Measurements from ENCODE around the gene VGLL4.
A peak's percentile ranks its signal among the peaks of the same experiment; 100 is the strongest.
"Not testable (repeated sequence)": the region's sequence is repeated elsewhere in the genome, so short reads cannot be mapped to it uniquely, and the experiment has no call there.

VGLL4 gene

GRCh38 chr3:11643605-11644087, at the start of gene VGLL4:
Gene VGLL4 (minus strand): TSS chr3:11643915. CDS start chr3:11643518, 397 bp downstream.
- DNase-seq (ENCODE audit: low read depth in 2 of 2), result peak; percentile 24 to 44

- no peak for DNase-seq (ENCODE audit: low read depth in 2 of 2)
These were observed 48.8 kb upstream of the VGLL4 start for GRCh38 chr3:11692532-11692813.

- no peak for DNase-seq (ENCODE audit: low read depth in 2 of 2)
These were observed 48.2 kb upstream of the VGLL4 start for GRCh38 chr3:11691767-11692531.

GRCh38 chr3:11690863-11691766, 47.4 kb upstream of the VGLL4 start:
- no peak for DNase-seq (ENCODE audit: low read depth in 2 of 2)

GRCh38 chr3:11689749-11690148, 46.0 kb upstream of the VGLL4 start:
- no peak for DNase-seq (ENCODE audit: low read depth in 2 of 2)

- DNase-seq (ENCODE audit: low read depth in 2 of 2), result not testable (repeated sequence)
These were observed 41.3 kb upstream of the VGLL4 start for GRCh38 chr3:11684980-11685379.

- no peak for DNase-seq (ENCODE audit: low read depth in 2 of 2)
These were observed 36.8 kb upstream of the VGLL4 start for GRCh38 chr3:11680509-11680908.

- no peak for DNase-seq (ENCODE audit: low read depth in 2 of 2)
These were observed 36.2 kb upstream of the VGLL4 start for GRCh38 chr3:11679964-11680363.

- no peak for DNase-seq (ENCODE audit: low read depth in 2 of 2)
These were observed 28.6 kb upstream of the VGLL4 start for GRCh38 chr3:11672363-11672762.

GRCh38 chr3:11671648-11672100, 28.0 kb upstream of the VGLL4 start:
- no peak for DNase-seq (ENCODE audit: low read depth in 2 of 2)

- no peak for DNase-seq (ENCODE audit: low read depth in 2 of 2)
These were observed 24.8 kb upstream of the VGLL4 start for GRCh38 chr3:11668243-11669235.

- no peak for DNase-seq (ENCODE audit: low read depth in 2 of 2)
These were observed 21.6 kb upstream of the VGLL4 start for GRCh38 chr3:11665331-11665730.

- no peak for DNase-seq (ENCODE audit: low read depth in 2 of 2)
These were observed 18.8 kb upstream of the VGLL4 start for GRCh38 chr3:11662392-11662990.

- no peak for DNase-seq (ENCODE audit: low read depth in 2 of 2)
These were observed 18.1 kb upstream of the VGLL4 start for GRCh38 chr3:11661827-11662226.

GRCh38 chr3:11661052-11661656, 17.4 kb upstream of the VGLL4 start:
- no peak for DNase-seq (ENCODE audit: low read depth in 2 of 2)

- DNase-seq (ENCODE audit: low read depth in 2 of 2), result no peak
These were observed 16.5 kb upstream of the VGLL4 start for GRCh38 chr3:11660242-11660641.

GRCh38 chr3:11658180-11658579, 14.5 kb upstream of the VGLL4 start:
- DNase-seq (ENCODE audit: low read depth in 2 of 2), result no peak

GRCh38 chr3:11655196-11655928, 11.6 kb upstream of the VGLL4 start:
- DNase-seq (ENCODE audit: low read depth in 2 of 2), result no peak

- DNase-seq (ENCODE audit: low read depth in 2 of 2), result no peak
These were observed 10.5 kb upstream of the VGLL4 start for GRCh38 chr3:11654166-11654565.

Measured in stimulated activated CD8-positive, alpha-beta memory T cell treated with anti-CD3 and anti-CD28 coated beads, Interleukin-2, amount 100 ng/mL, for 1 hour (primary cell).